Keratinocyte (primary cell): Measurements from ENCODE around the gene SKOR1. TPM values are rescaled to one million over a fixed set of nuclear protein-coding genes. Genes with fewer than 3 reads are reported as not detected.

Experiments used
- DNase-seq: peaks from one replicate; pipeline ENCODE4 v3.0.0-alpha.2; 2011; ENCODE audit warnings: low read depth, missing footprints, low spot score
- FAIRE-seq: peaks from 2 replicates; lab custom pipeline; 2011; peaks lifted over from hg19 to GRCh38; lab: Jason Lieb, UNC
- H2AFZ ChIP-seq: 2 replicates; pipeline ENCODE4 v1.6.0; 2012; ENCODE audit warnings: low read length, control low read depth, inconsistent platforms; ENCODE audit not compliant: control insufficient read depth
- H3K27ac ChIP-seq: 2 replicates; pipeline ENCODE4 v1.5.1; 2011; ENCODE audit warnings: low read length; ENCODE audit not compliant: control insufficient read depth, insufficient read depth
- H3K27me3 ChIP-seq: 3 replicates; pipeline ENCODE4 v1.6.0; 2011; ENCODE audit warnings: low read length; ENCODE audit not compliant: control insufficient read depth, insufficient read depth; ENCODE audit errors: extremely low read depth
- H3K36me3 ChIP-seq, 2 experiments: 2 replicates in 1 of 2; 3 replicates in 1 of 2; pipeline ENCODE4 v1.5.1; 2011; ENCODE audit warnings: low read length in 2 of 2, mild to moderate bottlenecking in 1 of 2; ENCODE audit not compliant: control insufficient read depth in 2 of 2, insufficient read depth in 2 of 2; ENCODE audit errors: extremely low read depth in 1 of 2
- H3K4me1 ChIP-seq: 3 replicates; pipeline ENCODE4 v1.5.1; 2011; ENCODE audit warnings: low read length; ENCODE audit not compliant: control insufficient read depth, insufficient read depth; ENCODE audit errors: extremely low read depth
- H3K4me2 ChIP-seq: 3 replicates; pipeline ENCODE4 v1.6.0; 2011; ENCODE audit warnings: low read depth, low read length; ENCODE audit not compliant: control insufficient read depth, insufficient read depth; ENCODE audit errors: extremely low read depth
- H3K4me3 ChIP-seq, 3 experiments: fragments of 200-600 bp in 1 of 3; sonication (generic) in 1 of 3; 2 replicates in 2 of 3; 3 replicates in 1 of 3; pipeline ENCODE4 v1.5.1; 2011 to 2016; ENCODE audit warnings: low read length in 3 of 3, mild to moderate bottlenecking in 3 of 3, control low read depth in 2 of 3, inconsistent platforms in 1 of 3, low read depth in 1 of 3, mixed read lengths in 1 of 3, mixed run types in 1 of 3, moderate library complexity in 1 of 3; ENCODE audit not compliant: control insufficient read depth in 2 of 3, insufficient read depth in 2 of 3; ENCODE audit errors: extremely low read depth in 1 of 3
- H3K79me2 ChIP-seq: 2 replicates; pipeline ENCODE4 v1.6.0; 2012; ENCODE audit warnings: low read length; ENCODE audit not compliant: control insufficient read depth, insufficient read depth
- H3K9ac ChIP-seq: 3 replicates; pipeline ENCODE4 v1.6.0; 2011; ENCODE audit warnings: low read length; ENCODE audit not compliant: control insufficient read depth, insufficient read depth; ENCODE audit errors: extremely low read depth
- H3K9me1 ChIP-seq: 3 replicates; pipeline ENCODE4 v1.6.0; 2011; ENCODE audit warnings: low read length; ENCODE audit not compliant: control insufficient read depth, insufficient read depth; ENCODE audit errors: extremely low read depth
- H3K9me3 ChIP-seq: 2 replicates; pipeline ENCODE4 v1.5.1; 2012; ENCODE audit warnings: low read depth, low read length; ENCODE audit not compliant: control insufficient read depth
- H4K20me1 ChIP-seq: 3 replicates; pipeline ENCODE4 v1.6.0; 2011; ENCODE audit warnings: low read length; ENCODE audit not compliant: control insufficient read depth, insufficient read depth; ENCODE audit errors: extremely low read depth
- EZH2 ChIP-seq: IDR thresholded peaks from one replicate; pipeline ENCODE4 v1.6.1; 2012; ENCODE audit warnings: inconsistent platforms, mild to moderate bottlenecking, low read length, moderate library complexity
- dilution Hi-C: fragments of 300-500 bp; cut with MboI; formaldehyde crosslinking; loops from one replicate; pipeline ENCODE4 v1.7.0; 2020; ENCODE audit warnings: low sequenced_read_pairs; ENCODE audit not compliant: extremely low pct_ligation_motif_present
- polyA plus RNA-seq, 5 experiments: library from polyadenylated mRNA; depleted of rRNA in 3 of 5; stranded (reverse) in 3 of 5; stranded (forward) in 1 of 5; unstranded in 1 of 5; fragments of >200 nt; gene quantifications; 1 replicate in 1 of 5; 2 replicates in 3 of 5; 3 replicates in 1 of 5; pipeline versions ENCODE4 v1.2.1 to v1.2.3, GENCODE V29; 2011 to 2012; ENCODE audit warnings: missing spikeins in 2 of 5, low read depth in 1 of 5, low replicate concordance in 1 of 5
- TF ChIP-seq, protein P1 (sequence below), 3 experiments: IDR thresholded peaks in 1 of 3; conservative IDR thresholded peaks in 1 of 3; optimal IDR thresholded peaks in 1 of 3; 2 replicates in 2 of 3; 3 replicates in 1 of 3; pipeline versions ENCODE3 to v1.5.1; 2011; ENCODE audit warnings: low read length in 3 of 3, mild to moderate bottlenecking in 3 of 3, moderate library complexity in 2 of 3, control low read depth in 1 of 3, inconsistent platforms in 1 of 3; ENCODE audit not compliant: insufficient read depth in 2 of 3; ENCODE audit errors: extremely low read depth in 1 of 3

Gene SKOR1
- polyA plus RNA-seq, 1 donor (not counting 4 experiments of a cell fraction or from before 2014, with no cell fraction given) = 0.03 TPM

DNA sequence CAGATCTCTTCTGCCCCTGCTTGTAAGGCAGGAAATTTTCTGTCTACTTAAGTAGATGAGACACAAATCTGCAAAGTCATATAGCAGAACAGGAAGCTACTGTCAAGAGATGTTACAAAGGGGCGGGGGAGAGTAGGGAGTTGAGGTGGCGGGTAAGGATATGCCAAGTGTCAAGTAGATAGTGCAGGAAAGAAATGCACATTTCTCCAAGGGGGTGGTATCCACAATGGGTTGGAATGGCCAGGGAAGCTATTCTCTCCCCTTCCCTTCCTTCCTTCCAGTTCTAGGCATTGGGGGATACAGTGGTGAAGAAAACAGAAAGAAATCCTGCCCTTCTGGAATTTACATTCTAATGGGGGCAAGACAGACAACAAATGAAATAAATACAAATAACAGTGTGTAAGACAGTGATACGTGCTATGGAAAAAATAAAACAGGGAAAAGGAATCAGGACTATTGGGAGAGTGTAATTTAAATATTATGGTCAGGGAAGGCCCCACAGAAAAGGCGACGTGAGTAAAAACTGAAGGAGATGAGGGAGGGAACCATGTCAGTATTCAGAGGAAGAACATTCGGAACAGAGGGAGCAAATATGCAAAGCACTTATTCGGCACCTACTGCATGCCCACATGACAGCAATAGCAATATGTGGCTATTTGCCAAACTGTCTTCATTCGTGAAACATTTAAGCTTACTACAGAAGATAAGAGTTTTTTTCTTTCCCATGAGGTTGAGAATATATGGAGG is 57.4 kb downstream of the SKOR1 start:
- FAIRE-seq = no peak
- TF ChIP-seq, protein P1, sequence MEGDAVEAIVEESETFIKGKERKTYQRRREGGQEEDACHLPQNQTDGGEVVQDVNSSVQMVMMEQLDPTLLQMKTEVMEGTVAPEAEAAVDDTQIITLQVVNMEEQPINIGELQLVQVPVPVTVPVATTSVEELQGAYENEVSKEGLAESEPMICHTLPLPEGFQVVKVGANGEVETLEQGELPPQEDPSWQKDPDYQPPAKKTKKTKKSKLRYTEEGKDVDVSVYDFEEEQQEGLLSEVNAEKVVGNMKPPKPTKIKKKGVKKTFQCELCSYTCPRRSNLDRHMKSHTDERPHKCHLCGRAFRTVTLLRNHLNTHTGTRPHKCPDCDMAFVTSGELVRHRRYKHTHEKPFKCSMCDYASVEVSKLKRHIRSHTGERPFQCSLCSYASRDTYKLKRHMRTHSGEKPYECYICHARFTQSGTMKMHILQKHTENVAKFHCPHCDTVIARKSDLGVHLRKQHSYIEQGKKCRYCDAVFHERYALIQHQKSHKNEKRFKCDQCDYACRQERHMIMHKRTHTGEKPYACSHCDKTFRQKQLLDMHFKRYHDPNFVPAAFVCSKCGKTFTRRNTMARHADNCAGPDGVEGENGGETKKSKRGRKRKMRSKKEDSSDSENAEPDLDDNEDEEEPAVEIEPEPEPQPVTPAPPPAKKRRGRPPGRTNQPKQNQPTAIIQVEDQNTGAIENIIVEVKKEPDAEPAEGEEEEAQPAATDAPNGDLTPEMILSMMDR (optimal IDR thresholded peaks at IDR 0.05 in 1 of 3, IDR thresholded peaks at IDR 0.05 in 1 of 3, conservative IDR thresholded peaks at IDR 0.05 in 1 of 3; ENCODE audit: extremely low read depth in 1 of 3, insufficient read depth in 2 of 3, low read length in 3 of 3) = no peak
- no peak for TF ChIP-seq EZH2
- Histone ChIP-seq H3K9ac (no peak overlapping the region), H3K36me3 (no peaks in the 10 kb centered on the region), H3K9me1 (no peaks in the 10 kb centered on the region), H3K4me3 (no peak overlapping the region), H2AFZ (no peak overlapping the region), H3K4me1 (peaks cover 23% of the 10 kb centered on the region), H3K27ac (no peak overlapping the region), H3K79me2 (no peaks in the 10 kb centered on the region), H3K27me3 (no peaks in the 10 kb centered on the region), H3K4me2 (no peak overlapping the region), H4K20me1 (no peaks in the 10 kb centered on the region), H3K9me3 (no peaks in the 10 kb centered on the region)
- dilution Hi-C loops = no loop called here
- DNase-seq = no peak

GRCh38 chr15:67883234-67883773 is 58.0 kb downstream of the SKOR1 start:
- H3K9me1 ChIP-seq = no peaks in the 10 kb centered on the region
- H3K36me3 ChIP-seq = no peaks in the 10 kb centered on the region
- H3K79me2 ChIP-seq = no peaks in the 10 kb centered on the region
- H3K27ac ChIP-seq = no peak overlapping the region
- H3K4me1 ChIP-seq = peaks cover 23% of the 10 kb centered on the region
- TF ChIP-seq, protein P1 (optimal IDR thresholded peaks at IDR 0.05 in 1 of 3, IDR thresholded peaks at IDR 0.05 in 1 of 3, conservative IDR thresholded peaks at IDR 0.05 in 1 of 3; ENCODE audit: extremely low read depth in 1 of 3, insufficient read depth in 2 of 3, low read length in 3 of 3) = no peak
- no peak for TF ChIP-seq EZH2
- DNase-seq = no peak
- H3K4me2 ChIP-seq = no peak overlapping the region
- dilution Hi-C loops = no loop called here
- no peaks in the 10 kb centered on the region for H3K27me3 ChIP-seq
- no peak for FAIRE-seq
- no peaks in the 10 kb centered on the region for H3K9me3 ChIP-seq
- no peak overlapping the region for H3K4me3 ChIP-seq
- H4K20me1 ChIP-seq = no peaks in the 10 kb centered on the region
- H2AFZ ChIP-seq = no peak overlapping the region
- no peak overlapping the region for H3K9ac ChIP-seq
